HG02970 (cell line): ENCODE measurements around the gene MADD.

ENCODE experiments used
- ATAC-seq: cut with Tn5 transposase; IDR thresholded peaks from one replicate; pipeline ENCODE4 v1.9.1; 2021; ENCODE audit warnings: mild to moderate bottlenecking, moderate library complexity, moderate number of reproducible peaks; ENCODE audit not compliant: unreplicated experiment, low FRiP score

Gene MADD

GRCh38 chr11:47378010-47378835, 108.3 kb downstream of the MADD start, which contains the start of gene SPI1:
Gene SPI1, minus strand, starts transcription at chr11:47378547. Its CDS starts 194 bp downstream, at chr11:47378353.
- no peak for ATAC-seq

- ATAC-seq: no peak
Observed at GRCh38 chr11:47378836-47379170, 108.9 kb downstream of the MADD start.

DNA sequence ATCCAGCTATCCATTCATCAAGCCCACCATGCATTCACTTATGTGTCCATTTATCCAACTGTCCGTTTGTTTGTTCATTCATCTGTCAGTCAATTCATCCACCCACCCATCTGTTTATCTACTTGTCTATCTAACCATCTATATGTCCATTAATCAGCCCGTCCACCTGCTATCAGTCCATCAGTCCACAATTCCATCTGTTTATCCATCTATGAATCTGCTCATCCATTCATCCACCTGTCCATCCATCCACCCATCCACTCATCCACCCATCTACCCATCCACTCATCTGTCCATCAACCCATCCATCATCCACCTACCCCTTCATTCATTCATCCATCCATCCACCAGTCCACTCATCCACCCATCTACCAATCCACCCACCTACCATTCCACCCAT, 109.4 kb downstream of the MADD start:
- no peak for ATAC-seq
